Endodermal cell (in vitro differentiated cells): ENCODE results near the gene DPYSL4. TPM values are rescaled to one million over a fixed set of nuclear protein-coding genes. Genes with fewer than 3 reads are reported as not detected.

ENCODE experiments used
- DNase-seq: peaks from one replicate; pipeline ENCODE4 v3.0.0-alpha.2; 2017
- H3K27ac ChIP-seq: 2 replicates; pipeline ENCODE4 v1.5.1; 2013; ENCODE audit warnings: mild to moderate bottlenecking, low read depth, low read length, moderate library complexity
- H3K27me3 ChIP-seq: 2 replicates; pipeline ENCODE4 v1.6.1; 2013; ENCODE audit warnings: mild to moderate bottlenecking, low read length, moderate library complexity; ENCODE audit not compliant: insufficient read depth, control insufficient read depth, poor library complexity, severe bottlenecking
- H3K36me3 ChIP-seq: 2 replicates; pipeline ENCODE4 v1.7.0; 2013; ENCODE audit warnings: mild to moderate bottlenecking, low read length, moderate library complexity; ENCODE audit not compliant: control insufficient read depth, insufficient read depth
- H3K4me1 ChIP-seq: one replicate; pipeline ENCODE4 v1.7.0; 2013; ENCODE audit warnings: low read length; ENCODE audit not compliant: control insufficient read depth, insufficient read depth
- H3K4me3 ChIP-seq: 2 replicates; pipeline ENCODE4 v1.5.1; 2013; ENCODE audit warnings: mild to moderate bottlenecking, low read length, moderate library complexity
- H3K9ac ChIP-seq: 2 replicates; pipeline ENCODE4 v1.6.1; 2013; ENCODE audit warnings: mild to moderate bottlenecking, low read length, moderate library complexity; ENCODE audit not compliant: poor library complexity, severe bottlenecking; ENCODE audit errors: extremely low read depth
- H3K9me3 ChIP-seq: 2 replicates; pipeline ENCODE4 v1.6.1; 2013; ENCODE audit warnings: mild to moderate bottlenecking, low read length, moderate library complexity; ENCODE audit not compliant: control insufficient read depth
- H3K27ac Mint-ChIP-seq: 2 replicates; pipeline ENCODE4 v1.8.0; 2020; ENCODE audit warnings: mixed read lengths
- H3K27me3 Mint-ChIP-seq: 2 replicates; pipeline ENCODE4 v1.8.0; 2021; ENCODE audit warnings: mild to moderate bottlenecking, mixed read lengths; ENCODE audit not compliant: insufficient read depth
- H3K36me3 Mint-ChIP-seq: 2 replicates; pipeline ENCODE4 v1.8.0; 2020; ENCODE audit warnings: low read depth, mixed read lengths
- H3K4me1 Mint-ChIP-seq: 2 replicates; pipeline ENCODE4 v1.8.0; 2020; ENCODE audit warnings: mixed read lengths
- H3K4me3 Mint-ChIP-seq: 2 replicates; pipeline ENCODE4 v1.8.0; 2020; ENCODE audit warnings: mild to moderate bottlenecking, moderate library complexity, mixed read lengths
- H3K9me3 Mint-ChIP-seq: 2 replicates; pipeline ENCODE4 v1.8.0; 2020; ENCODE audit warnings: mild to moderate bottlenecking, mixed read lengths
- CTCF ChIP-seq: fragments of 200-600 bp; sonication (generic); conservative IDR thresholded peaks from 2 replicates; pipeline ENCODE4 v1.5.0; 2021; ENCODE audit warnings: antibody characterized with exemption, mild to moderate bottlenecking
- WGBS, 2 experiments: methylation state at CpG; one replicate each; pipeline versions ENCODE4 v1.1.5 to v1.1.7; 2013; ENCODE audit warnings: missing lambda C conversion rate in 2 of 2, mixed read lengths in 1 of 2; ENCODE audit not compliant: insufficient coverage in 1 of 2, insufficient read length in 1 of 2; 5-methylcytosine and 5-hydroxymethylcytosine counted together
- total RNA-seq, 2 donors: library from RNA; stranded (reverse); fragmentation: NEBNext Ultra II Directional in 1 of 2; extraction: Animal tissue kit (Norgen Biotek cat#: 25700) in 1 of 2; gene quantifications; 2 replicates in 1 of 2; 3 replicates in 1 of 2; pipeline ENCODE4 v1.2.1, GENCODE V29; 2021

DPYSL4 gene
- total RNA-seq, 2 donors from 2014 or later, result 5.1 to 13.5 TPM

- H3K36me3 ChIP-seq, result no peaks in the 10 kb centered on the region
- DNase-seq, result no peak
- no peak overlapping the region for H3K9ac ChIP-seq
- Mint-ChIP-seq H3K4me3 (no peak overlapping the region), H3K4me1 (no peaks in the 10 kb centered on the region), H3K27ac (no peak overlapping the region), H3K27me3 (no peaks in the 10 kb centered on the region), H3K9me3 (no peaks in the 10 kb centered on the region), H3K36me3 (no peaks in the 10 kb centered on the region)
- WGBS, 2 experiments, result 93% methylated on average over 11 of the region's 11 CpGs; no CpG with 5 or more reads in 1 of the 2 experiments
- no peaks in the 10 kb centered on the region for H3K4me1 ChIP-seq
- no peak for TF ChIP-seq CTCF
- no peaks in the 10 kb centered on the region for H3K9me3 ChIP-seq
- no peak overlapping the region for H3K27ac ChIP-seq
- H3K27me3 ChIP-seq, result no peaks in the 10 kb centered on the region
- H3K4me3 ChIP-seq, result no peak overlapping the region
Measured at GRCh38 chr10:132206377-132206745, 19.6 kb downstream of the DPYSL4 start.

- no peak overlapping the region for H3K27ac ChIP-seq
- no peaks in the 10 kb centered on the region for H3K36me3 ChIP-seq
- H3K9me3 Mint-ChIP-seq, result no peaks in the 10 kb centered on the region
- H3K27me3 ChIP-seq, result no peaks in the 10 kb centered on the region
- no peaks in the 10 kb centered on the region for H3K9me3 ChIP-seq
- no peak for TF ChIP-seq CTCF
- no peaks in the 10 kb centered on the region for H3K36me3 Mint-ChIP-seq
- no peaks in the 10 kb centered on the region for H3K4me1 Mint-ChIP-seq
- no peak overlapping the region for H3K4me3 ChIP-seq
- no peak for DNase-seq
- H3K27me3 Mint-ChIP-seq, result no peaks in the 10 kb centered on the region
- H3K4me3 Mint-ChIP-seq, result no peak overlapping the region
- WGBS, 2 experiments, result 93 to 96% methylated on average over 22 to 29 of the region's 29 CpGs
- no peak overlapping the region for H3K9ac ChIP-seq
- no peaks in the 10 kb centered on the region for H3K4me1 ChIP-seq
- no peak overlapping the region for H3K27ac Mint-ChIP-seq
Measured at GRCh38 chr10:132206806-132207535, 20.2 kb downstream of the DPYSL4 start.

GRCh38 chr10:132207536-132208461, 21.1 kb downstream of the DPYSL4 start:
- Mint-ChIP-seq H3K9me3 (no peaks in the 10 kb centered on the region), H3K27ac (no peak overlapping the region), H3K4me1 (no peaks in the 10 kb centered on the region), H3K27me3 (no peaks in the 10 kb centered on the region), H3K36me3 (no peaks in the 10 kb centered on the region), H3K4me3 (no peak overlapping the region)
- Histone ChIP-seq H3K4me1 (no peaks in the 10 kb centered on the region), H3K9ac (no peak overlapping the region), H3K36me3 (no peaks in the 10 kb centered on the region), H3K4me3 (no peak overlapping the region), H3K27me3 (no peaks in the 10 kb centered on the region), H3K27ac (no peak overlapping the region), H3K9me3 (no peaks in the 10 kb centered on the region)
- DNase-seq, result no peak
- TF ChIP-seq CTCF, result no peak
- 90% methylated on average over 29 to 48 of the region's 48 CpGs for WGBS, 2 experiments
